Brain microvascular endothelial cell (primary cell): ENCODE results near the gene PRKG1.

Source experiments
- DNase-seq: peaks from one replicate; pipeline ENCODE4 v3.0.0-alpha.2; 2020
- H3K27ac ChIP-seq: fragments of 250-450 bp; sonication (Bioruptor Pico); 2 replicates; pipeline ENCODE4 v1.5.1; 2020; ENCODE audit warnings: mild to moderate bottlenecking, moderate library complexity
- H3K27me3 ChIP-seq: fragments of 250-450 bp; sonication (Bioruptor Pico); replicated peaks from 2 replicates; pipeline ENCODE4 v1.5.1; 2020; ENCODE audit warnings: mild to moderate bottlenecking
- H3K36me3 ChIP-seq: fragments of 250-450 bp; sonication (Bioruptor Pico); replicated peaks from 2 replicates; pipeline ENCODE4 v1.5.1; 2020; ENCODE audit warnings: mild to moderate bottlenecking
- H3K4me3 ChIP-seq: 2 replicates; pipeline ENCODE4 v1.5.1; 2011; ENCODE audit warnings: low read depth, mild to moderate bottlenecking, control low read depth, low read length, moderate library complexity
- in situ Hi-C: cut with HindIII; loops from 2 replicates; pipeline ENCODE4 v1.10.0; 2017; ENCODE audit warnings: low sequenced_read_pairs, low pct_ligation_motif_present
- TF ChIP-seq, protein P1 (sequence below): IDR thresholded peaks from 2 replicates; pipeline ENCODE4 v1.5.1; 2011; ENCODE audit warnings: low read depth, mild to moderate bottlenecking, moderate library complexity, low read length, control low read depth, inconsistent platforms; ENCODE audit errors: missing control alignments

The PRKG1 gene

GRCh38 chr10:52248697-52249306 lies 1174.5 kb downstream of the PRKG1 start:
- DNase-seq = no peak
- Histone ChIP-seq H3K27ac (no peak overlapping the region), H3K4me3 (no peak overlapping the region), H3K27me3 (no peaks in the 10 kb centered on the region), H3K36me3 (no peaks in the 10 kb centered on the region)
- in situ Hi-C loops = no loop called here
- TF ChIP-seq, protein P1, sequence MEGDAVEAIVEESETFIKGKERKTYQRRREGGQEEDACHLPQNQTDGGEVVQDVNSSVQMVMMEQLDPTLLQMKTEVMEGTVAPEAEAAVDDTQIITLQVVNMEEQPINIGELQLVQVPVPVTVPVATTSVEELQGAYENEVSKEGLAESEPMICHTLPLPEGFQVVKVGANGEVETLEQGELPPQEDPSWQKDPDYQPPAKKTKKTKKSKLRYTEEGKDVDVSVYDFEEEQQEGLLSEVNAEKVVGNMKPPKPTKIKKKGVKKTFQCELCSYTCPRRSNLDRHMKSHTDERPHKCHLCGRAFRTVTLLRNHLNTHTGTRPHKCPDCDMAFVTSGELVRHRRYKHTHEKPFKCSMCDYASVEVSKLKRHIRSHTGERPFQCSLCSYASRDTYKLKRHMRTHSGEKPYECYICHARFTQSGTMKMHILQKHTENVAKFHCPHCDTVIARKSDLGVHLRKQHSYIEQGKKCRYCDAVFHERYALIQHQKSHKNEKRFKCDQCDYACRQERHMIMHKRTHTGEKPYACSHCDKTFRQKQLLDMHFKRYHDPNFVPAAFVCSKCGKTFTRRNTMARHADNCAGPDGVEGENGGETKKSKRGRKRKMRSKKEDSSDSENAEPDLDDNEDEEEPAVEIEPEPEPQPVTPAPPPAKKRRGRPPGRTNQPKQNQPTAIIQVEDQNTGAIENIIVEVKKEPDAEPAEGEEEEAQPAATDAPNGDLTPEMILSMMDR = no peak

- Histone ChIP-seq H3K4me3 (no peak overlapping the region), H3K27me3 (no peaks in the 10 kb centered on the region), H3K27ac (no peak overlapping the region), H3K36me3 (no peaks in the 10 kb centered on the region)
- TF ChIP-seq, protein P1 = no peak
- in situ Hi-C loops = no loop called here
- no peak for DNase-seq
Observed at GRCh38 chr10:52249850-52250395, 1175.6 kb downstream of the PRKG1 start.

- Histone ChIP-seq H3K4me3 (no peak overlapping the region), H3K27ac (no peak overlapping the region), H3K27me3 (no peaks in the 10 kb centered on the region), H3K36me3 (no peaks in the 10 kb centered on the region)
- in situ Hi-C loops = no loop called here
- DNase-seq = no peak
- TF ChIP-seq, protein P1 = no peak
Observed at GRCh38 chr10:52250510-52250909, 1176.2 kb downstream of the PRKG1 start.

DNA sequence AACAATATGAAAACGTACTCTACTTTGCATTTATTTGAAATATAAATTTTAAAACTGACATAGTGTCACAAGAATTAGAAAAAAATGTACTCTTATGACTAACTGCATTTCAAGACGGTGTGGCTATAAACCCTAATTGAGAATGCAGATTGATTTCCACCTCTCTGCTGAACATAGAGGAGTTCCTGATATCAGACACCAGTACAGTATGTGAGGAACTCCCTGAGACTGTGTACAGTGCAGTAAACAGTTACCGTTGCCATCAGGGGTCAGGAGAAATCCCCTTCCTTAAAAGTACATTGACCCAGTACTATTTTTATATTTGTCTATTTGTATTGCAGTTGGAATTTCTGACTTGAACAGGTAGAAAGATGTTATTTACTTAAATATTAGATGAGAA lies 1178.0 kb downstream of the PRKG1 start:
- Histone ChIP-seq H3K4me3 (no peak overlapping the region), H3K36me3 (no peaks in the 10 kb centered on the region), H3K27me3 (no peaks in the 10 kb centered on the region), H3K27ac (no peak overlapping the region)
- no peak for DNase-seq
- TF ChIP-seq, protein P1 = no peak
- in situ Hi-C loops = no loop called here

- Histone ChIP-seq H3K36me3 (no peaks in the 10 kb centered on the region), H3K4me3 (no peak overlapping the region), H3K27me3 (no peaks in the 10 kb centered on the region), H3K27ac (no peak overlapping the region)
- in situ Hi-C loops = no loop called here
- DNase-seq = no peak
- TF ChIP-seq, protein P1 = no peak
Observed at GRCh38 chr10:52256832-52257691, 1182.8 kb downstream of the PRKG1 start.
